GM23338 (cell line): ENCODE measurements around the gene CYP20A1. TPM values are rescaled to one million over a fixed set of nuclear protein-coding genes. Genes with fewer than 3 reads are reported as not detected.

Experiments
- ATAC-seq: fragments of 200-7000 bp; cut with Tn5 transposase; 3 replicates; pipeline ENCODE4 v1.9.1; 2020
- DNase-seq: peaks from one replicate; pipeline ENCODE4 v3.0.0-alpha.2; 2015; ENCODE audit warnings: low spot score
- H2AFZ ChIP-seq: fragments of 200-600 bp; sonication (generic); 2 replicates; pipeline ENCODE4 v1.8.0; 2016; ENCODE audit warnings: antibody characterized with exemption, mild to moderate bottlenecking, moderate library complexity
- H3F3A ChIP-seq: fragments of 200-600 bp; sonication (generic); replicated peaks from 2 replicates; pipeline ENCODE4 v1.8.0; 2017; ENCODE audit warnings: antibody characterized with exemption, mixed run types, low read depth
- H3K27ac ChIP-seq: fragments of 200-600 bp; sonication (generic); 2 replicates; pipeline ENCODE4 v1.6.1; 2016; ENCODE audit warnings: low read depth
- H3K27me3 ChIP-seq: fragments of 200-600 bp; sonication (generic); 2 replicates; pipeline ENCODE4 v1.8.0; 2016; ENCODE audit warnings: mild to moderate bottlenecking, mixed run types, moderate library complexity; ENCODE audit not compliant: insufficient read depth
- H3K36me3 ChIP-seq: fragments of 200-600 bp; sonication (generic); 2 replicates; pipeline ENCODE4 v1.8.0; 2016; ENCODE audit warnings: mild to moderate bottlenecking; ENCODE audit not compliant: insufficient read depth
- H3K4me1 ChIP-seq: fragments of 200-600 bp; sonication (generic); 2 replicates; pipeline ENCODE4 v1.8.0; 2016; ENCODE audit warnings: mild to moderate bottlenecking, moderate library complexity; ENCODE audit not compliant: insufficient read depth
- H3K4me2 ChIP-seq: fragments of 200-600 bp; sonication (generic); 2 replicates; pipeline ENCODE4 v1.7.1; 2017; ENCODE audit warnings: mixed run types
- H3K4me3 ChIP-seq: fragments of 200-600 bp; sonication (generic); 2 replicates; pipeline ENCODE4 v1.6.1; 2016; ENCODE audit warnings: mixed run types
- H3K79me2 ChIP-seq: fragments of 200-600 bp; sonication (generic); replicated peaks from 2 replicates; pipeline ENCODE4 v1.8.0; 2017; ENCODE audit warnings: mild to moderate bottlenecking; ENCODE audit not compliant: insufficient read depth
- H3K9me2 ChIP-seq: fragments of 200-600 bp; sonication (generic); 2 replicates; pipeline ENCODE4 v1.8.0; 2017; ENCODE audit not compliant: insufficient read depth
- H4K20me1 ChIP-seq: fragments of 200-600 bp; sonication (generic); replicated peaks from 2 replicates; pipeline ENCODE4 v1.8.0; 2017; ENCODE audit warnings: mild to moderate bottlenecking; ENCODE audit not compliant: insufficient read depth
- H3K27ac Mint-ChIP-seq: 2 replicates; pipeline ENCODE4 v1.8.0; 2020; ENCODE audit warnings: inconsistent platforms, mild to moderate bottlenecking, moderate library complexity, mixed read lengths
- H3K27me3 Mint-ChIP-seq: 3 replicates; pipeline ENCODE4 v1.8.0; 2022; ENCODE audit warnings: low read depth, mild to moderate bottlenecking, moderate library complexity, mixed read lengths, inconsistent platforms; ENCODE audit not compliant: insufficient read depth, poor library complexity
- H3K36me3 Mint-ChIP-seq: 3 replicates; pipeline ENCODE4 v1.8.0; 2021; ENCODE audit warnings: low read depth, mild to moderate bottlenecking, inconsistent platforms, moderate library complexity, mixed read lengths
- H3K4me1 Mint-ChIP-seq: 3 replicates; pipeline ENCODE4 v1.8.0; 2020; ENCODE audit warnings: mild to moderate bottlenecking, inconsistent platforms, mixed read lengths
- H3K4me3 Mint-ChIP-seq: 3 replicates; pipeline ENCODE4 v1.8.0; 2021; ENCODE audit warnings: moderate library complexity, mild to moderate bottlenecking, inconsistent platforms, mixed read lengths
- H3K9me3 Mint-ChIP-seq: 3 replicates; pipeline ENCODE4 v1.8.0; 2020; ENCODE audit warnings: moderate library complexity, mild to moderate bottlenecking, inconsistent platforms, mixed read lengths
- CREB1 ChIP-seq: fragments of 250-450 bp; sonication (Bioruptor Pico); IDR thresholded peaks from 2 replicates; pipeline ENCODE4 v1.5.0; 2020; ENCODE audit warnings: low read depth, mild to moderate bottlenecking, moderate library complexity
- CTCF ChIP-seq, 2 experiments: fragments of 200-600 bp in 1 of 2; sonication (generic) in 1 of 2; conservative IDR thresholded peaks; 2 replicates each; pipeline versions ENCODE4 v1.5.1 to v1.6.1; 2016 to 2017; ENCODE audit warnings: antibody characterized with exemption in 2 of 2, low read depth in 2 of 2, mild to moderate bottlenecking in 2 of 2, moderate library complexity in 1 of 2
- ETS1 ChIP-seq: IDR thresholded peaks from 2 replicates; pipeline ENCODE4 v1.6.1; 2016; ENCODE audit warnings: antibody characterized with exemption
- EZH2 ChIP-seq: fragments of 200-600 bp; sonication (generic); IDR thresholded peaks from one replicate; pipeline ENCODE4 v1.8.0; 2017; ENCODE audit warnings: antibody characterized with exemption, mild to moderate bottlenecking, low read depth; ENCODE audit not compliant: unreplicated experiment
- EZH2phosphoT487 ChIP-seq: fragments of 200-600 bp; sonication (generic); IDR thresholded peaks from one replicate; pipeline ENCODE4 v1.8.1; 2018; ENCODE audit warnings: antibody characterized with exemption; ENCODE audit not compliant: unreplicated experiment
- JUNB ChIP-seq: IDR thresholded peaks from one replicate; pipeline ENCODE4 v1.6.1; 2016; ENCODE audit warnings: antibody characterized with exemption; ENCODE audit not compliant: unreplicated experiment
- NANOG ChIP-seq: IDR thresholded peaks from 2 replicates; pipeline ENCODE4 v1.6.1; 2016; ENCODE audit warnings: antibody characterized with exemption, borderline replicate concordance
- POLR2AphosphoS5 ChIP-seq: IDR thresholded peaks from 2 replicates; pipeline ENCODE4 v1.6.1; 2016; ENCODE audit warnings: antibody characterized with exemption, low read depth
- REST ChIP-seq: IDR thresholded peaks from one replicate; pipeline ENCODE4 v1.6.1; 2018; ENCODE audit warnings: antibody characterized with exemption; ENCODE audit not compliant: unreplicated experiment
- ZNF114 ChIP-seq: fragments of 250-450 bp; sonication (Bioruptor Pico); IDR thresholded peaks from 2 replicates; pipeline ENCODE4 v1.5.0; 2020; ENCODE audit warnings: mild to moderate bottlenecking, moderate library complexity
- ZNF331 ChIP-seq: fragments of 250-450 bp; sonication (Bioruptor Pico); IDR thresholded peaks from 2 replicates; pipeline ENCODE4 v1.5.0; 2020; ENCODE audit warnings: low read depth, mild to moderate bottlenecking, moderate library complexity
- ZNF462 ChIP-seq: fragments of 250-450 bp; sonication (Bioruptor Pico); IDR thresholded peaks from 2 replicates; pipeline ENCODE4 v1.5.0; 2020; ENCODE audit warnings: mild to moderate bottlenecking, moderate library complexity
- polyA plus RNA-seq: library from polyadenylated mRNA; unstranded; fragments of >200 nt; fragmentation: Nextera tagmentation; extraction: Ambion mirVana; gene quantifications from 2 replicates; pipeline ENCODE4 v1.2.1, GENCODE V29; 2016
- total RNA-seq: library from RNA; depleted of rRNA; stranded (reverse); fragments of >200 nt; shearing (Covaris generic); gene quantifications from 2 replicates; pipeline ENCODE4 v1.2.3, GENCODE V29; 2014

Gene CYP20A1
- total and polyA plus RNA-seq, 2 experiments from 2014 or later = 17.0 to 21.0 TPM

GRCh38 chr2:203341741-203342310, 103.0 kb downstream of the CYP20A1 start:
- Mint-ChIP-seq H3K27ac (no peak overlapping the region), H3K9me3 (no peaks in the 10 kb centered on the region), H3K27me3 (peaks cover 6% of the 10 kb centered on the region), H3K36me3 (peaks cover 28% of the 10 kb centered on the region), H3K4me1 (peaks cover 24% of the 10 kb centered on the region), H3K4me3 (no peak overlapping the region)
- Histone ChIP-seq H3K9me2 (no peaks in the 10 kb centered on the region), H3F3A (no peaks in the 10 kb centered on the region), H3K79me2 (peaks cover 89% of the 10 kb centered on the region), H3K36me3 (no peaks in the 10 kb centered on the region), H3K27ac (peak overlapping the region; percentile 70), H2AFZ (no peak overlapping the region), H3K4me1 (peaks cover 8% of the 10 kb centered on the region), H3K4me3 (no peak overlapping the region), H4K20me1 (peaks cover 15% of the 10 kb centered on the region; the same call in 1 of the 2 replicates), H3K27me3 (no peaks in the 10 kb centered on the region), H3K4me2 (no peak overlapping the region)
- no peak for TF ChIP-seq REST
- no peak for TF ChIP-seq JUNB
- TF ChIP-seq ZNF331 (CRISPR knock-in tag) = no peak
- TF ChIP-seq POLR2AphosphoS5 = no peak
- TF ChIP-seq NANOG = no peak
- TF ChIP-seq CTCF (conservative IDR thresholded peaks at IDR 0.05; ENCODE audit: low read depth in 2 of 2) = no peak
- TF ChIP-seq ETS1 = no peak
- no peak for TF ChIP-seq EZH2phosphoT487
- no peak for TF ChIP-seq CREB1 (CRISPR knock-in tag)
- no peak for TF ChIP-seq EZH2
- no peak for TF ChIP-seq ZNF462 (CRISPR knock-in tag)
- no peak for TF ChIP-seq ZNF114 (CRISPR knock-in tag)
- DNase-seq (no peak), ATAC-seq (no peak)
